OCI-M2 (cell line): ENCODE results near the gene WDR75.
A peak's percentile ranks its signal among the peaks of the same experiment; 100 is the strongest.
"Not testable (repeated sequence)": the region's sequence is repeated elsewhere in the genome, so short reads cannot be mapped to it uniquely, and the experiment has no call there.

Experiments
- DNase-seq: peaks from one replicate; lab custom pipeline; 2025; ENCODE audit not compliant: unreplicated experiment; lab: John Stamatoyannopoulos, UW

WDR75 gene

DNA sequence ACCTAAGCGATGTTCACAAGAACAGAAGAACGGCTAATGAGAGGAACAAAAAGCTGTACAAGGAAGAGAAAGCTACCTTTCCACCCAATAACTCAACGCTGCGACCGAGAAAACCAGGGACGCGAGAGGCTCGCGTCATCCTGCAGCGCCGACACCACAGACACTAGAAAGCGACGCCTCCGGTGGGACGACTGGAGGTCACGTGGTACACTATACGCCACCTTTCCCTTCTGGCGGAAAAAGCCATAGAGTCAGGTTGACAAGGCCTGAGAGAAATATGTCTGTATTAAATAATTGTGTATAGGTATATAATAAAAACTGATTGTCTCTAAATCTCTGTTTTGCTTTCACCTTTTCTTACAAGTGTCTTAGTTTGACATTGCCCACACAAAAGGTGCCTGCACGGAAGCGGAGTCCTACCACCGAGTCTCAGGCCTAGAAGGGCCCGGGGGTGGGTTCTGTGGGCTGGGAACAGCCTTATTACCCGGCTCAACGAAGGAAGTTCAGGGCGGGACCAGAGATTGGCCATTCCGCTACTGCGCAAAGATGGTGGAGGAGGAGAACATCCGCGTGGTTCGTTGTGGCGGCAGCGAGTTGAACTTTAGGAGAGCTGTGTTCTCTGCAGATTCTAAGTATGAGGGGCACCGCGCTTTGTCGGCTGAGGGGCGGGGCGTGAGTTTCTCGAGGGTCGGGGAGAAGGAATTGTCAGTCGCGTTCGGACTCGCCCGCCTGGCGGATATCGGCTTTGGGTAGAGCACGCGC lies at the start of gene WDR75:
TSS of gene WDR75 (plus strand) at position 528 of the 762 bp plus-strand sequence. CDS start at position 547, 19 bp downstream.
- peak; percentile 67 for DNase-seq

DNA sequence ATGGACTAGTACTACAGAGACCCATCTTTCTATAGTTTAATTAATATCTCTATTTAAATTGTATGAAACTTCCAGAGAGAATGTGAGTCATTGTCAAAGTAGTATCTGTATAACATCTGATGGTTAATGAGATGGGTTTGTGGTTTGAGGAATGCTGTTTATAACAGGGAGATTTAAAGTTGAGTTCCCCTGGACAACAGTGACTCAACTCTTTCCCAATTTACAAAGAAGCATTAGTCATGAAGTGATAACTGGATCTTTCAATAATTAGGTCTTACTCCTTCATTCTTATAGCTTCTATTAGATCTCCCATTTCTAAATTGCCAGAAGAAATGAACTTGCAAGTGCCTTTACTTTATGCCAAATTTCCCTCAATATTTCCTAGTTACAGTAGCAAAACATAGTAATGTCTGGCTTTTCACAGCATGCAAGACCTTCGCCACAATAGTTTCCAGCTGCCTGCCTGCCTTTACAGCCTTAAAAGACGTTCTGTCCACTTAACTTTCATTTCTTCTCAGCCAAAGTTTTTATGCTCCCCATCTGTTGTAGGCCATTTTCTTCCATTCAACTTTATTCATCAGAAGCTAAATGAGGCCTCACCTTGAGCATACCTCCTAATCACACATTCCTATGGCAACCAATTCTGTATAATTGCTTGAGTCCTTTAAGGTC lies 47.7 kb upstream of the WDR75 start:
- no peak for DNase-seq

DNA sequence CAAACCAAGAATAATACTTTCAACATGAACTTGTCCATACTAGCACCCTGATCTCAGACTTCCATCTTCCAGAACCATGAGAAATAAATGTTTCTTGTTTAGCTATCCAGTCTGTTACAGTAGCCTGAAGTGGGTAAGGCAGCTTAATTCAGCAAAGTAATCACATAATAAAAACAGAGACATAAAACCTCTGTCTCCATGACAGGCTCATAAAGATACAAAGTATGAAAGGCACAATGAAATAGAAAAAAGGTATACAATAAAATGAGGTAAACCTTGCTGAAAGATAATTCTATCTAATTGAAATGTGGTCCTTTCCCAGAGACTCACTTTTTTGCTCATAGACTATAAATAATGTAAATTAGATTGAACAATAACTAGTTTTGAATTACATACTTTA lies 46.7 kb upstream of the WDR75 start:
- DNase-seq, result no peak

DNA sequence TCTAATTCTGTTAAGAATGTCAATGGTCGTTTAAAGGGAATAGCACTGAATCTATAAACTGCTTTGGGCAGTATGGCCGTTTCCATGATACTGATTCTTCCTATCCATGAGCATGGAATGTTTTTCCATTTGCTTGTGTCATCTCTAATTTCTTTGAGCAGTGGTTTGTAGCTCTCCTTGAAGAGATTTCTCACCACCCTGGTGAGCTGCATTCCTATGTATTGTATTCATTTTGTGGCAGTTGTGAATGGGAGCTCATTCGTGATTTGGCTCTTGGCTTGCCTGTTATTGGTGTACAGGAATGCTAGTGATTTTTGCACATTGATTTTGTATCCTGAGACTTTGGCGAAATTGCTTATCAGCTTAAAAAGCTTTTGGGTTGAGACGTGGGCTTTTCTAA lies 38.3 kb upstream of the WDR75 start:
- DNase-seq, result no peak

DNA sequence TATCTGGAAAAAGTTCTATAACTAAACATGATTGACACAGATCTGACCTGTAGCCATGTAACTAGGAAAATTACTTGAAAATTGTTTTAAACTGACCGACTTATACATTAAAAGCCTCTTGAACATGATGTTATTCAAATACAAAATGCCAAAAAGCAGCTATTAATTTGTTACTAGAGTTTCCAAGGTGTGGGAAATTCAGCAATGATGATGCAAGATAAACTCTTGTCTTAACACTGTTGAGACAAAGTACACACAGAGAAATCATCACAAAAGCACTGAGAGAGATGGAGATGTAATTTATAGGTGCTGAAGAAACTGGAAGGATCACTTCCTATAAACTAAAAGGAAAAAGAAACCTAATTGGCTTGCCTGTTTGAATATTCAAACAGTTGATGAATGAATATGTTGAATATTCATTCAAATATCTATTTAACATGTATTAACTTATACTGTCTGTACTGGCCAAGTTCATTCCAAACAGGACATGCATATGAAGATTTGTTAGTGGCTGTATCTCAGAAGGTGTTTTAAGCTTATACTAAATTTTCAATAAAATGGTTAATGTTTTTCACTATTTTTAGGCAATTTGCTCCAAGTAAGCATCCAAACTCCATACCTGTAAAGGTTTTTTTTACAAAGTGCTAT lies 34.6 kb upstream of the WDR75 start:
- no peak for DNase-seq

DNA sequence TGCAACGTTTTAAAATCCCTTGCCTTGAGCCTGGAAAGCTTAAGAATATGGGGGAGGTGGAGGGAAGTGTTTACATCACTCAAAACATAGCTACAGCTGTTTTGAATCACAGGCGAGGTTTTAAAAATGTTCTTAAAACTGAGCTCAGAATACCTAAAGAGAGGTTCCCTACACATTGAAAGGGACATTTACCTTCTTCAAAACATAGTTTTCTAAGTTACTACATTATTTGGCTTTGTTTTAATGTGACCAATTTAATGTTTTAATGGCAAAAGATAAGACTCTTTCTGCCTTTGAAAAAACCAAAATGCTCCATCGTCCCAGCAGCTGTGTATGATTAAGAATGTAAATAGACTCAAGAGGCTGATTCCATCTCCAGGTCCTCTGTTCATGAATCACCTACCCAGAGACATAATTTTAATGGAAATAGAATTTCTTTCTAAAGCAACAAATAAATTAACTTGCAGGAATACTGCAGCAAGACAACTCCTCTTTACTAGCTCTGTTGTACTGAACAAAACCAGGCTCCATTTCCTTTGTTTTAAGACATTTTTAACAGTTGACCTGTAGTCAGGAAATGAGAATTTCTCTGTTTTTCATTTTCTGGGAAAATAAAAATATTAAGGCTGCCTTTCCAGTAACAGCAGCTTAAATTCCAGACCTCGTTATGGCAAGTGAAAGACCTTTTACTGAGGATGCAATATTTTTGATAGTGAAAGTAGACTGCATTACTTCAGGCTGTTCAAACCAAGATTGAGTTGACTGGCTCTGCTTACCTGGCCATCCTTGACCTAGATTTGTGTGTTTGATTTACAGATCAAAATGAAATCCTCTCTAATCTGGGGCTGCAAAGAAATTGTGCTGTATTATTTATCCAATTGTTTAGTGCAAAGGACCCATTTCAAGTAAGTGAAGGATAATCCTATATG lies 33.7 kb upstream of the WDR75 start:
- no peak for DNase-seq

DNA sequence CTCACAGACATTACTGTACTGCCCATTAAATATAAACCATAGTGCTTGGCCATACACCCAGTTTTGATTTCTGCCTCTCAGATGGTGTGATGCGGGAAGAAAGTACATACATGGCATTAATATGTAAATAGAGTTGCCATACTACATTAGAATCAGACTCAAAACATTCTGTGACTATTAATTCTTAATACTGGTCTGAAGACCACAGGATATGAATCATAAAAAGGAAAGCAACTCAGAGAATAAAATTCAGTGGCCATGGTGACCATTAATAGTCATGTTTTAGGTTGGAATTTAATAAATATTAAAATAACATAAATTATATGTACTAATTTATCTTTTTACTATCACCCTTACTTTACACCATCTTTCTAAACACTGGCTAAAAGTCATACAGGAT lies 33.0 kb upstream of the WDR75 start:
- DNase-seq, result no peak

DNA sequence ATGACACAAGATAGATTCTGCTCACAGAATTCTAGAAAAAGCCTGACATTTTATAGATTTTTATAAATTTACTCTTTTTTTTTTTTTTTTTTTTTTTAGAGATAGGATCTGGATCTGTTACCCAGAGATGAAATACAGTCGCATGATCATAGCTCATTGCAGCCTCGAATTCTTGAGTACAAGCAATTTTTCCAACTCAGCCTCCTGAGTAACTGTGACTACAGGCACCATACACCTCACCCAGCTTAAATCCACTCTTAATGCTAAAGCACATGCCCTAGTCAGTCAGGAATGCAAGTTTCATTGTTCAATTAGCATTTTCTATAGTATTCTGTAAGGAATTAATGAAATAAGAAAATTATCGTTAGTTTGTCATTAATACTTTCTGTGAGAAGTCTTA lies 32.1 kb upstream of the WDR75 start:
- no peak for DNase-seq

DNA sequence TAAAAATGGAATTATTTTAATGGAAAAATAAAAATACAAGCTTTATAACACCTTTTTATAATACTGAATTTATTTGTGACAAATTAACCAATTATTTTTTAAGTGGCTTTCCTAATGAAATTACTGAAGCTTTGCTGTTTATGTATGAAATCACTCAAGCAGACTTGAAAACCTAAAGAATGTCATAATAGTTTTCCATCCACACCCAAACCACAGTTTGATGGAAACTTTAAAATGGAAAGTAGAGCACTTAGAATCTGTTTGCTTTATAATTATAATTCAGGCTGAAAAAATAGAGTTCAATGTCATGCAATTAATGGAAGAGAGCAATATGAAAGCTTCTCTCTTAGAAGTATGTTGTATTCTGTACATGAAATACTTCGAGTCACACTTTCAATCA lies 31.6 kb upstream of the WDR75 start:
- no peak for DNase-seq

DNA sequence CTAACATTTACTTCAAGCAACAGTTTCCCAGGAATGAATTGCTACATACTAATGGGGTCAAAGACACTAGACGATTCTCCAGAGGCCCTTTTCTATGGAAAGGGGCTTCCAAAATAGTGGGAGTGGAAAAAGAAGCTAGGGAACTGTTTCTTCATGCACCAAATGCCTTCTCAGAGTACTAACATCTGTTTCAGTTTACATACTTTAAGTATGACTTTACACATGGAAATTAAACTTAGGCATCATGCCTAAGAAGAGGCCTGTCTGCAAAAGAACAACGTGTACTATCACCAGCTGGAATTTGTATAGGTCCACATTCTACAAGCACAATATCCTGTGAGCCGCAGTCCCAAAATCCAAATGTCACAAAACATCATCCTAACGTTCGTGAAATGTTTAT lies 29.4 kb upstream of the WDR75 start:
- no peak for DNase-seq

DNA sequence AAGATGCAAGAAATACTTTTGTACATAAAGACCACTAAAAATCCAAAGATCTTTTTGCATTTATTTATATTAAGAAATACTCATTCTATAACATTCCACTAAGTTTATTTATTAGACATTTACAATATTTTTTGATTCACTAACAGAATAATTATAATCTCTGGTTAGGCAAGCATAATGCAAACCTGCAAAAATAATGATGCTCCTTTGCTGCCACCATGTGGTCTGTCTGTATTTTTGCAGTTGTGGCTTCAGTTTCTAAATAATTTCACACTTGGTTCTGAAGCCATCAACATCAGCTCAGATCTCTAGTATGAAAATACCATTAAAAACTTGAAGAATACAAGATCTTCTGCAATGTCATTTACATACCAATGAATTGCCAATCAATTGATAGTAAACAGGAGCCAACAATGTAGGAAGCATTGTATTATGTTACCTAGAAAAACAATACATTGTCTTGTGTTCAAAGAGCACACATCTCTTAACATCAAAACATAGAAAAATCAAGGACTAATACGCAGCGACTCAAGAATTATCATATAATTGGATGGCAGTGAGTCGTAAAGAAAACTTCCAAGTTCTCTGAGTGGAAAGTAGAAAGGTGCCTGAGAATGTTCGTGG lies 28.8 kb upstream of the WDR75 start:
- DNase-seq, result peak; percentile 12

DNA sequence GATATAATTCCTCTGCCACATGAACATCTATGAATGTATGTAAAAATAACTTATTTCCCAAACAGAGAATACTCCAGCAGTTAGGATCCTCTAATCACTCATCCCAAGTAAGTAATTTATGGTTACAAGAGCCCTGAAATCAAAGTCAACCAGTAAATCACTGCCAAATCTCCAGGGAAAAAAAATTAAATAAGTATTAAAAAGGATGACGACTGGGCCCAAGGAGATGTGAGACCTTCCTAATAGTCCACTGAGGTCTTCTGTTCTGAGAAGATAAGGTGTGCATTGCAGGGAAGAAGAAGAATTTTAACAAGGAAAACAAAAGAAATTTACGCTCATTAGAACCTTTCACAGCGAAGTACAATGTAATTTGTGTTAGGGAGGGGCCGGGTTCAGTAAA lies 28.0 kb upstream of the WDR75 start:
- DNase-seq, result no peak

DNA sequence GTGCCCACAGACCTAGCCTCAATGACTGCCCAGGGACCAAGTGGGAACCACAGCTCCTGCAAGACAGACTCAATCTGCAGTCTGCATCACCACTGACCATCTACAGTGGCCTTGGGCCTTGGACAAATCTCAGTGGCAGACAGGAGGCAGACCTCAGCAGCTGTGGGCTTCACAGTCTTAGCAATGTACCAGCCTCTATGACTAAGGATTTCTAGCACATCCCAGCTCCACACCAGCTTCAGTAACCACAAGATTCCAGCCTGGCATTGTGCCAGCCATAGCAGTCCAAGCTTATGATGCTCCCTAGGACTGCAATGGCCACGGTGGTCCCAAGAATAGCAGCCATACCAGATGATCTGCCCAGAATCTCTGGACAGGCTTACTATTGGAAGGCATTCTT lies 19.6 kb upstream of the WDR75 start:
- no peak for DNase-seq

DNA sequence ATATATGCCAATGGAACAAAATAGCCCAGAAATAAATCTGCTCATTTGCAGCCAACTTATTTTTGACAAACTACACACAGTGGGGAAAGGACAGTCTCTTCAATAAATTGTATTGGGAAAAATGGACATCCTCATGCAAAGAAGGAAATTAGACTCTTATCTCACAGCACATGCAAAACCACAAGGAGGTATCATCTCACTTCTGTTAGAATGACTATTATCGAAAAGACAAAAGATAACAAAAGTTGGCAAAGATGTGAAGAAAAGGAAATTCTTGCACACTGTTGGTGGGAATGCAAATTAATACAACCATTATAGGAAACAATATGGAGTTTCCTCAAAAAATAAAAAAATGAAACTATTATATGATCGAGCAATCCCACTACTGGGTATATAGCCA lies 16.3 kb upstream of the WDR75 start:
- no peak for DNase-seq

DNA sequence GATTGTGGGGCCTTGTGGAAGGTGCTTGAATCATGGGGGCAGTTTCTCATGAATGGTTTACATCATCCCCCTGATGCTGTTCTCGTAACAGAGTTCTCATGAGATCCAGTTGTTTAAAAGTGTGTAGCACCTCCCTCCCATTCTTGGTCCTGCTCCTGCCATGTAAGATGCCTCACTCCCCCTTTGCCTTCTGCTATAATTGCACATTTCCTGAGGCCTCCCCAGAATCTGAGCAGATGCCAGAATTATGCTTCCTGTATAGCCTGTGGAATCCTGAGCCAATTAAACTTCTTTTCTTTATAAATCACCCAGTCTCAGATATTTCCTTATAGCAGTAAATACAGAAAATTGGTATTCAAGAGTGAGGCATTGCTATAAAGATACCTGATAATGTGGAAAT lies 15.6 kb upstream of the WDR75 start:
- no peak for DNase-seq

DNA sequence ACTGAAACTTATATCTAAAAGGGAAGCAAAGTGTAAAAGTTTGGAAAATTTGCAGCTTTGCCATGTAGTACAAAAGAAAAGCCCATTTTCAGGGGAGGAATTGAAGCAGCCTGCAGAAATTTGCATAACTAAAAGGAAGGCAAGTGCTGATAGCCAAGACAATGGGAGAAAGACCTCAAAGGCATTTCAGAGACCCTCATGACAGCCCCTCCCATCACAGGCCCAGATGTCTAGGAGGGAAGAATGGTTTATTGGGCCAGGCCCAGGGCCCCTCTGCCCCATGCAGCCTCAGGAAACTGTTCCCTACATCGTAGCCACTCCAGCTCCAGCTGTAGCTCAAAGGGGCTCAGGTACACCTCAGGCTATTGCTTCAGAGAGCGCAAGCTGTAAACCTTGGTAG lies 14.4 kb upstream of the WDR75 start:
- DNase-seq, result no peak

DNA sequence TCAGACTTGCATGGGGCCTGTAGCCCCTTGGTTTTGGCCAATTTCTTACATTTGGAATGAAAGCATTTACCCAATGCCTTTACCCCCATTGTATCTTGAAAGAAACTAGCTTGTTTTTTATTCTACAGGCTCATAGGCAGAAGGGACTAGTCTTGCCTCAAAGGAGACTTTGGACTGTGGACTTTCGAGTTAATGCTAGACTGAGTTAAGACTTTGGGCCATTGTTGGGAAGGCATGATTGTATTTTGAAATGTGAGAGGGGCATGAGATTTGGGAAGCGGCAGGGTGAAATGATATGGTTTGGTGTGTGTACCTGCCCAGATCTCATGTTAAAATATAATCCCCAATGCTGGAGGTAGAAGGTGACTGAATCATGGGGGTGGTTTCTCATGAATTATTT lies 13.4 kb upstream of the WDR75 start:
- no peak for DNase-seq

DNA sequence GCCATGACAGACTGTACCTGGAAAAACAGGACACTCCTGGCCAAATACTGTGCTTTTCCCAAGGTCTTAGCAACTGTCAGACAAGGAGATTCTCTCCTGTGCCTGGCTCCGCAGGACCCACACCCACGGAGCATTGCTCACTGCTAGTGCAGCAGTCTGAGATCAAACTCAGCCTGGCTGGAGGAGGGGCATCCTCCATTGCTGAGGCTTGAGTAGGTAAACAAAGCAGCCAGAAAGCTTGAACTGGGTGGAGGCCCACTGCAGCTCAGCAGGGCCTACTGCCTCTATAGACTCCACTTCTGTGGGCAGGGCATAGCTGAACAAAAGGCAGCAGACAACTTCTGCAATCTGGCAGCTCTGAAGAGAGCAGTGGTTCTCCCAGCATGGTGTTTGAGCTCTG lies 10.8 kb upstream of the WDR75 start:
- not testable (repeated sequence) for DNase-seq

DNA sequence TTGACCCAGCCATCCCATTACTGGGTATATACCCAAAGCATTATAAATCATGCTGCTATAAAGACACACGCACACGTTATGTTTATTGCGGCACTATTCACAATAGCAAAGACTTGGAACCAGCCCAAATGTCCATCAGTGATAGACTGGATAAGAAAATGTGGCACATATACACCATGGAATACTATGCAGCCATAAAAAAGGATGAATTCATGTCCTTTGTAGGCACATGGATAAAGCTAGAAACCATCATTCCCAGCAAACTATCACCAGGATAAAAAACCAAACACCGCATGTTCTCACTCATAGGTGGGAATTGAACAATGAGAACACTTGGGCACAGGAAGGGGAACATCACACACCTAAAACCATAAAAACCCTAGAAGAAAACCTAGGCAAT lies 5.5 kb upstream of the WDR75 start:
- DNase-seq, result not testable (repeated sequence)

DNA sequence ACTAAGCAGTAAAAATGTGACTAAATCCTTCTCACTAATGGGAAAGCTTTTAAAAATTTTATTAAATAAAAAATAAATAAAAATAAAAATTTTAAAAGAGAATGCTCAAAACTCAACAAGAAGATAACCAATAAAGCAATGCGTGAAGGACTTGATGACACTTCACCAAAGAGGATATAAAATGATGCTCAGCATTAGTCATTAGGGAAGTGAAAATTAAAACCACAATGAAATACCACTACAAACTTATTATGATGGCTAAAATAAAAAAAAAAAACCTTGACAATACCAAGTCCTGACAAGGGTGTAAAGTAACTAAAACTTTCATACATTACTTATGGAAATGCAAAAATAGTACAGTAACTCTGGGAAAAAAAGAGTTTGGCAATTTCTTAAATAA lies 3.3 kb upstream of the WDR75 start:
- DNase-seq, result no peak

DNA sequence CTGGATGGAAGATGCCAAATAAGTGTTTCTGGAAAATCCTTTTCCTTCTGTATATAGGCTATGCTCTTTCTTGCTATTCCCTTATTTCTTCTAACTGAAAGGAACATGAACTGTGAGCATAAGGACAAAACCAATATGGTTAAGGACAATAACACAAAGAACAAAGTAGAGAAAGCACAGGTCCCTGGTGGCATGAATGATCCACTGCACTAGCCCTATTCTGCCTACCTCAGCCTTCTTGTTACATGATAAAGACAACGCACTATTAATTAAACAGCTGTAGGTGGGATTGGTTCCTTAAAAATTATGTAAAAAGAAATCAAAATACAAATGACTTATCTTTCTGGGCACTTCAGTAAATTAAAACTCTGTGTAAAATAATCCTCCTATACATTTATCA lies 1.9 kb upstream of the WDR75 start:
- DNase-seq, result no peak
